Uterus (tissue), 4 donors: ENCODE results near the gene SHISAL1. TPM values are rescaled to one million over a fixed set of nuclear protein-coding genes. Genes with fewer than 3 reads are reported as not detected.

Source experiments
- DNase-seq, 2 donors: peaks; one replicate each; pipeline ENCODE4 v3.0.0-alpha.2; 2019 to 2020
- H3K27ac ChIP-seq, 2 donors: fragments of 200-600 bp; sonication (generic); 1 replicate in 1 of 2; 2 replicates in 1 of 2; pipeline ENCODE4 v1.5.1; 2016 to 2018
- H3K27me3 ChIP-seq, 2 donors: fragments of 200-600 bp; sonication (generic); one replicate each; pipeline ENCODE4 v1.5.1; 2018 to 2019; ENCODE audit warnings: control low read depth in 1 of 2
- H3K36me3 ChIP-seq, 2 donors: fragments of 200-600 bp; sonication (generic); one replicate each; pipeline ENCODE4 v1.5.1; 2019; ENCODE audit warnings: control low read depth in 1 of 2
- H3K4me1 ChIP-seq, 2 donors: fragments of 200-600 bp; sonication (generic); one replicate each; pipeline ENCODE4 v1.5.1; 2018 to 2019; ENCODE audit warnings: control low read depth in 1 of 2
- H3K4me3 ChIP-seq, 2 donors: fragments of 200-600 bp; sonication (generic); 1 replicate in 1 of 2; 2 replicates in 1 of 2; pipeline ENCODE4 v1.5.1; 2018 to 2019; ENCODE audit warnings: mild to moderate bottlenecking in 1 of 2
- H3K9me3 ChIP-seq, 2 donors: fragments of 200-600 bp; sonication (generic); one replicate each; pipeline ENCODE4 v1.5.1; 2019; ENCODE audit warnings: control low read depth in 1 of 2
- POLR2A ChIP-seq, 2 donors: fragments of 450-650 bp; IDR thresholded peaks; one replicate each; pipeline ENCODE4 v1.6.1; 2016; ENCODE audit warnings: antibody characterized with exemption in 2 of 2, mild to moderate bottlenecking in 1 of 2, moderate library complexity in 1 of 2
- intact Hi-C: fragments of 100-400 bp; cut with DNase I; formaldehyde crosslinking; loops from one replicate; pipeline ENCODE4 v1.15.1; 2023; ENCODE audit warnings: low total_unique reads
- total RNA-seq, 4 donors: library from RNA; depleted of rRNA in 3 of 4; stranded (reverse); fragments of >200 nt in 3 of 4; gene quantifications; one replicate each; pipeline versions ENCODE4 v1.1.0 to v1.2.4, GENCODE V29; 2014 to 2023
- TF ChIP-seq, protein P1 (sequence below), 4 experiments: fragments of 200-600 bp in 2 of 4; fragments of 450-650 bp in 2 of 4; sonication (generic) in 2 of 4; IDR thresholded peaks; one replicate each; pipeline ENCODE4 v1.5.1; 2016 to 2019; ENCODE audit warnings: antibody characterized with exemption in 4 of 4, mild to moderate bottlenecking in 2 of 4, moderate library complexity in 1 of 4
- donor health status: DM: yes; HTN: yes; CAD: no.

The SHISAL1 gene
- total RNA-seq, 4 donors from 2014 or later: 4.7 to 44.2 (median 22.9) TPM

GRCh38 chr22:44275631-44275995, 37.1 kb downstream of the SHISAL1 start:
- DNase-seq: no peak
- Histone ChIP-seq H3K4me3 (no peak overlapping the region), H3K9me3 (no peaks in the 10 kb centered on the region), H3K4me1 (no peaks in the 10 kb centered on the region), H3K27ac (no peak overlapping the region), H3K36me3 (no peaks in the 10 kb centered on the region), H3K27me3 (no peaks in the 10 kb centered on the region)
- no peak for TF ChIP-seq POLR2A (IDR thresholded peaks at IDR 0.05)
- TF ChIP-seq, protein P1, sequence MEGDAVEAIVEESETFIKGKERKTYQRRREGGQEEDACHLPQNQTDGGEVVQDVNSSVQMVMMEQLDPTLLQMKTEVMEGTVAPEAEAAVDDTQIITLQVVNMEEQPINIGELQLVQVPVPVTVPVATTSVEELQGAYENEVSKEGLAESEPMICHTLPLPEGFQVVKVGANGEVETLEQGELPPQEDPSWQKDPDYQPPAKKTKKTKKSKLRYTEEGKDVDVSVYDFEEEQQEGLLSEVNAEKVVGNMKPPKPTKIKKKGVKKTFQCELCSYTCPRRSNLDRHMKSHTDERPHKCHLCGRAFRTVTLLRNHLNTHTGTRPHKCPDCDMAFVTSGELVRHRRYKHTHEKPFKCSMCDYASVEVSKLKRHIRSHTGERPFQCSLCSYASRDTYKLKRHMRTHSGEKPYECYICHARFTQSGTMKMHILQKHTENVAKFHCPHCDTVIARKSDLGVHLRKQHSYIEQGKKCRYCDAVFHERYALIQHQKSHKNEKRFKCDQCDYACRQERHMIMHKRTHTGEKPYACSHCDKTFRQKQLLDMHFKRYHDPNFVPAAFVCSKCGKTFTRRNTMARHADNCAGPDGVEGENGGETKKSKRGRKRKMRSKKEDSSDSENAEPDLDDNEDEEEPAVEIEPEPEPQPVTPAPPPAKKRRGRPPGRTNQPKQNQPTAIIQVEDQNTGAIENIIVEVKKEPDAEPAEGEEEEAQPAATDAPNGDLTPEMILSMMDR (IDR thresholded peaks at IDR 0.05): no peak
- intact Hi-C loops: no loop called here

- Histone ChIP-seq H3K9me3 (no peaks in the 10 kb centered on the region), H3K27ac (no peak overlapping the region), H3K36me3 (no peaks in the 10 kb centered on the region), H3K27me3 (no peaks in the 10 kb centered on the region), H3K4me1 (no peaks in the 10 kb centered on the region), H3K4me3 (no peak overlapping the region)
- intact Hi-C loops: no loop called here
- TF ChIP-seq POLR2A (IDR thresholded peaks at IDR 0.05): no peak
- TF ChIP-seq, protein P1 (IDR thresholded peaks at IDR 0.05): no peak
- DNase-seq: no peak
These were observed 37.7 kb downstream of the SHISAL1 start for GRCh38 chr22:44274918-44275630.

DNA sequence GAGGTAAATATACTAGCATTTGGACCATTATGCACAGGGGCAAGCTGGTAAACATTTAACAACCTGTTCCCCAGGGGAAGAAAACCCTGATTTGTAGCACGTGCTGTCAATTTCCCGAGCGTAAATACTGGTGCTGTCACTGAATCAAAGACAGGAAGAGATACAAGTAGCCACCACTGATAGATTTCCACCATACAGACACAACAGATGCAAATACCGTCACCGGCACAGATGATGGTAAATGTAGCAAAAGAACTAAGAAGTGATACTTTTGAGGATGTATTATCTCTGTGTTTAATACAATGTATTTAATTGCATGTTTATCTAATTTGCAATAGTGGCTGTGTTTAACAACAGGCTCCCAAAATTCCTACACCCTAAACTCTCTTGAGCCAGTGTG, 39.6 kb downstream of the SHISAL1 start:
- H3K27ac ChIP-seq: peak overlapping the region in 1 of 2 donors; percentile 52
- intact Hi-C loops: no loop called here
- no peaks in the 10 kb centered on the region for H3K36me3 ChIP-seq

DNA sequence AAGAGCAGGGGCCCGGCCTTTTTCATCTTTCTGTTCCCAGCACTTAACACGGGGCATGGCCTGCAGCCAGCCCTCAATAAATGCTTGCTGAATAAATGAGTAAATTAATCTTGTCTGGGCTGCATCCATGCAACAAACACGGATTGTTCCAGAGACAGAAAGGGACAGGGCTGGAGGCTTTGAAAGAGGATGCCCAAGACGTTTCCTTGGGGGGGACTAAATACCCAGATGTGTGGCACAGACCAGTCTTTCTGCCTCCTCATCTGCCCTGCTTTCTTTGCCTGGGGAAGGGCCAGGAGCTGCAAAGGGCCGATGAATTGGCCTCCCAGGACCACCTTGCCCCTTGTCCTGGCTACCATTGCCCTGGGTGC, 40.4 kb downstream of the SHISAL1 start:
- Histone ChIP-seq H3K27ac (peak overlapping the region in 1 of 2 donors; percentile 52), H3K9me3 (no peaks in the 10 kb centered on the region), H3K4me3 (no peak overlapping the region), H3K27me3 (no peaks in the 10 kb centered on the region), H3K36me3 (no peaks in the 10 kb centered on the region), H3K4me1 (no peaks in the 10 kb centered on the region)
- TF ChIP-seq POLR2A (IDR thresholded peaks at IDR 0.05): no peak
- TF ChIP-seq, protein P1 (IDR thresholded peaks at IDR 0.05): no peak
- intact Hi-C loops: no loop called here
- DNase-seq: no peak

More for the DNA sequence above, 39.6 kb downstream of the SHISAL1 start:
- no peaks in the 10 kb centered on the region for H3K27me3 ChIP-seq
- DNase-seq: no peak
- H3K9me3 ChIP-seq: no peaks in the 10 kb centered on the region
- no peak overlapping the region for H3K4me3 ChIP-seq
- H3K4me1 ChIP-seq: no peaks in the 10 kb centered on the region
- TF ChIP-seq, protein P1 (IDR thresholded peaks at IDR 0.05): no peak
- TF ChIP-seq POLR2A (IDR thresholded peaks at IDR 0.05): no peak

GRCh38 chr22:44271732-44272400, 40.9 kb downstream of the SHISAL1 start:
- Histone ChIP-seq H3K36me3 (no peaks in the 10 kb centered on the region), H3K4me1 (no peaks in the 10 kb centered on the region), H3K27me3 (no peaks in the 10 kb centered on the region), H3K4me3 (no peak overlapping the region), H3K9me3 (no peaks in the 10 kb centered on the region), H3K27ac (peak overlapping the region in 1 of 2 donors; percentile 52)
- intact Hi-C loops: no loop called here
- DNase-seq: no peak
- no peak for TF ChIP-seq POLR2A (IDR thresholded peaks at IDR 0.05)
- TF ChIP-seq, protein P1 (IDR thresholded peaks at IDR 0.05): no peak
